ENCODE data around the gene SFPQ. TPM values are rescaled to one million over a fixed set of nuclear protein-coding genes. Genes with fewer than 3 reads are reported as not detected.

Gene SFPQ
- total RNA-seq, 1 experiment from 2014 or later = 285 TPM

DNA sequence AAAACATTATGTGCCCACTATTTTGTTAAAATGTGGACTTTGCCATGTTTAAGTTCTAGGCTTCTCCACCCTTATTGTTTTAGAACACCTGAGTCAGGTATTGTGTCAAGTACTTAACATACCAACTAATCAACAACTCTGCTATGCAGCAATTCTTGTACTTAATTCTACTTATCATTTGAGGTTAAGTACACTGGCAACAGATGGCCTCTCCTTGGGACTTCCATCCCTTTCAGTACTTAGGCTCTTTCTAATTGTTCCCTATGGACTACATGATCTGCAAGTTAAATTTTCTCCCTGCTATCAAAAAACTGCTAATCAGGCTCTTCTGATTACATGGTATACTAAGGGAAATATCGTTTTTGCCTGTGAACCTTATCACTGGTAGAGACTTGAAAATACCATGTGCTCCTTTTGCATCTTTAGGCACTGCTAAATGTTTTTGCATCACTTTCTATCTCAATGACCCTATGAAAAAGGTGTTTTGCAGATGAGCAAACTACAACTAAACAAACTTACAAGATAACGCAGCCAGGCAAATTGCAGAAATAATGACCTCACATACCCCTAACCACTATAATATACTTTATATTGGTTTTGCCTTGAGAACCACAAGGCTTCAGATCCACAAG, 18.9 kb downstream of the SFPQ start:
- POLR2A ChIA-PET = no interaction called here
- H3K4me1 Mint-ChIP-seq (ENCODE audit: low read depth, unreplicated experiment) = peaks cover 7% of the 10 kb centered on the region
- TF ChIP-seq CTCF (IDR thresholded peaks at IDR 0.05; ENCODE audit: insufficient read depth in 1 of 2, low read depth in 1 of 2, low read length in 1 of 2, severe bottlenecking in 1 of 2, unreplicated experiment in 1 of 2) = no peak
- CTCF ChIA-PET = no interaction called here
- H3K27me3 Mint-ChIP-seq (ENCODE audit: insufficient read depth, unreplicated experiment) = no peaks in the 10 kb centered on the region
- no peaks in the 10 kb centered on the region for H3K36me3 ChIP-seq (ENCODE audit: control insufficient read depth, insufficient read depth, low read length)
- no peaks in the 10 kb centered on the region for H3K27me3 ChIP-seq (replicated peaks; ENCODE audit: control insufficient read depth, insufficient read depth, low read length)
- BruUV-seq (replicated peaks) = no TSS peak
- H3K27ac Mint-ChIP-seq (ENCODE audit: unreplicated experiment) = no peak overlapping the region
- intact Hi-C loops (cut with micrococcal nuclease; ENCODE audit: unreplicated experiment) = no loop called here
- no peaks in the 10 kb centered on the region for H3K9me3 Mint-ChIP-seq (ENCODE audit: unreplicated experiment)
- DNase-seq = no peak
- H3K4me1 ChIP-seq = peaks cover 5% of the 10 kb centered on the region
- H3K4me3 ChIP-seq (ENCODE audit: low read depth, low read length) = no peak overlapping the region
- peaks cover 68% of the 10 kb centered on the region for H3K36me3 Mint-ChIP-seq (ENCODE audit: insufficient read depth, unreplicated experiment)
- H3K4me3 Mint-ChIP-seq (ENCODE audit: unreplicated experiment) = no peak overlapping the region
- no peaks in the 10 kb centered on the region for H3K9me3 ChIP-seq

DNA sequence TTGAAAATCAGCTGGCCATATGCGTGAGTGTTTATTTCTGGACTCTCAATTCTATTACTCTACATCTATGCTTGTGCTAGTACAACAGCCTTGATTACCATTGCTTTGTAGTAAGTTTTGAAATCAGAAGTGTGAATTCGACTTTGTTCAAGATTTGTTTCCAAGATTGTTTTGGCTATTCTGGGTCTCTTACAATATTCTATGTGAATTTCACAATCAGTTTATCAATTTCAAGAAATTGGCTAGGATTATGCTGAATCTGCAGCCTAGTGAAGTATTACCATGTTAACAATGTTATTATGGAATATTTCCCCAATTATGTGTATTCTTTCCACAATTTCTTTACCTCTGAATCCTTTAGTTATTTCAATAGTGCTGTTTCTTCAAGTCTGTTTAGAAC, 19.5 kb downstream of the SFPQ start:
- H3K9me3 Mint-ChIP-seq (ENCODE audit: unreplicated experiment) = no peaks in the 10 kb centered on the region
- no peaks in the 10 kb centered on the region for H3K9me3 ChIP-seq
- H3K36me3 Mint-ChIP-seq (ENCODE audit: insufficient read depth, unreplicated experiment) = peaks cover 62% of the 10 kb centered on the region
- TSS peak; percentile 5 for BruUV-seq (replicated peaks)
- H3K27me3 Mint-ChIP-seq (ENCODE audit: insufficient read depth, unreplicated experiment) = no peaks in the 10 kb centered on the region
- intact Hi-C loops (cut with micrococcal nuclease; ENCODE audit: unreplicated experiment) = no loop called here
- no peak overlapping the region for H3K4me3 ChIP-seq (ENCODE audit: low read depth, low read length)
- no peak overlapping the region for H3K27ac Mint-ChIP-seq (ENCODE audit: unreplicated experiment)
- no peaks in the 10 kb centered on the region for H3K36me3 ChIP-seq (ENCODE audit: control insufficient read depth, insufficient read depth, low read length)
- ChIA-PET POLR2A (no interaction called here), CTCF (no interaction called here)
- TF ChIP-seq CTCF (IDR thresholded peaks at IDR 0.05; ENCODE audit: insufficient read depth in 1 of 2, low read depth in 1 of 2, low read length in 1 of 2, severe bottlenecking in 1 of 2, unreplicated experiment in 1 of 2) = no peak
- no peak for DNase-seq
- no peaks in the 10 kb centered on the region for H3K27me3 ChIP-seq (replicated peaks; ENCODE audit: control insufficient read depth, insufficient read depth, low read length)
- peaks cover 3% of the 10 kb centered on the region for H3K4me1 ChIP-seq
- H3K4me3 Mint-ChIP-seq (ENCODE audit: unreplicated experiment) = no peak overlapping the region
- peaks cover 5% of the 10 kb centered on the region for H3K4me1 Mint-ChIP-seq (ENCODE audit: low read depth, unreplicated experiment)

- no peaks in the 10 kb centered on the region for H3K9me3 Mint-ChIP-seq (ENCODE audit: unreplicated experiment)
- POLR2A ChIA-PET = no interaction called here
- H3K4me1 ChIP-seq = no peaks in the 10 kb centered on the region
- no peaks in the 10 kb centered on the region for H3K9me3 ChIP-seq
- intact Hi-C loops (cut with micrococcal nuclease; ENCODE audit: unreplicated experiment) = no loop called here
- no peak overlapping the region for H3K4me3 Mint-ChIP-seq (ENCODE audit: unreplicated experiment)
- H3K36me3 Mint-ChIP-seq (ENCODE audit: insufficient read depth, unreplicated experiment) = peaks cover 48% of the 10 kb centered on the region
- H3K27ac Mint-ChIP-seq (ENCODE audit: unreplicated experiment) = no peak overlapping the region
- no peak overlapping the region for H3K4me3 ChIP-seq (ENCODE audit: low read depth, low read length)
- no peaks in the 10 kb centered on the region for H3K36me3 ChIP-seq (ENCODE audit: control insufficient read depth, insufficient read depth, low read length)
- no peaks in the 10 kb centered on the region for H3K27me3 Mint-ChIP-seq (ENCODE audit: insufficient read depth, unreplicated experiment)
- BruUV-seq (replicated peaks) = no TSS peak
- TF ChIP-seq CTCF (IDR thresholded peaks at IDR 0.05; ENCODE audit: insufficient read depth in 1 of 2, low read depth in 1 of 2, low read length in 1 of 2, severe bottlenecking in 1 of 2, unreplicated experiment in 1 of 2) = no peak
- CTCF ChIA-PET = no interaction called here
- H3K4me1 Mint-ChIP-seq (ENCODE audit: low read depth, unreplicated experiment) = no peaks in the 10 kb centered on the region
- H3K27me3 ChIP-seq (replicated peaks; ENCODE audit: control insufficient read depth, insufficient read depth, low read length) = no peaks in the 10 kb centered on the region
- DNase-seq = no peak
Observed at GRCh38 chr1:35172022-35172421, 20.9 kb downstream of the SFPQ start.
